GM19328 (cell line): ENCODE measurements around the gene UBE2I.
"Not testable (repeated sequence)": the region's sequence is repeated elsewhere in the genome, so short reads cannot be mapped to it uniquely, and the experiment has no call there.

Source experiments
- ATAC-seq: cut with Tn5 transposase; IDR thresholded peaks from one replicate; pipeline ENCODE4 v1.9.1; 2021; ENCODE audit warnings: mild to moderate bottlenecking, moderate library complexity; ENCODE audit not compliant: unreplicated experiment

UBE2I gene

GRCh38 chr16:1327619-1327947 is 18.1 kb downstream of the UBE2I start:
- no peak for ATAC-seq

- ATAC-seq: not testable (repeated sequence)
Measured at GRCh38 chr16:1328136-1328535, 18.7 kb downstream of the UBE2I start.

- ATAC-seq: not testable (repeated sequence)
Measured at GRCh38 chr16:1328961-1329360, 19.5 kb downstream of the UBE2I start.

- ATAC-seq: no peak
Measured at GRCh38 chr16:1330260-1330914, 21.0 kb downstream of the UBE2I start.

GRCh38 chr16:1330931-1331711 is 21.7 kb downstream of the UBE2I start:
- ATAC-seq: no peak

GRCh38 chr16:1331712-1332617 is 22.5 kb downstream of the UBE2I start:
- no peak for ATAC-seq

- no peak for ATAC-seq
Measured at GRCh38 chr16:1332618-1333148, 23.2 kb downstream of the UBE2I start.

- no peak for ATAC-seq
Measured at GRCh38 chr16:1333149-1333812, 23.8 kb downstream of the UBE2I start, which contains the start of gene BAIAP3. Gene BAIAP3 (plus strand): TSS chr16:1333645. CDS start chr16:1338550, 4,905 bp downstream.

- no peak for ATAC-seq
Measured at GRCh38 chr16:1333854-1334700, 24.6 kb downstream of the UBE2I start.

GRCh38 chr16:1334739-1335138 is 25.3 kb downstream of the UBE2I start:
- no peak for ATAC-seq

- ATAC-seq: no peak
Measured at GRCh38 chr16:1335211-1335971, 26.0 kb downstream of the UBE2I start.

- ATAC-seq: no peak
Measured at GRCh38 chr16:1335996-1336395, 26.6 kb downstream of the UBE2I start.

GRCh38 chr16:1336619-1337018 is 27.2 kb downstream of the UBE2I start:
- ATAC-seq: no peak

GRCh38 chr16:1337486-1337885 is 28.1 kb downstream of the UBE2I start:
- ATAC-seq: no peak

GRCh38 chr16:1338119-1338730 is 28.8 kb downstream of the UBE2I start:
- ATAC-seq: no peak

- no peak for ATAC-seq
Measured at GRCh38 chr16:1338855-1339675, 29.6 kb downstream of the UBE2I start.

- ATAC-seq: no peak
Measured at GRCh38 chr16:1340730-1341494, 31.5 kb downstream of the UBE2I start.
